ENCODE results near the gene SLBP. TPM values are rescaled to one million over a fixed set of nuclear protein-coding genes. Genes with fewer than 3 reads are reported as not detected.

SLBP gene
- total RNA-seq, 1 experiment from 2014 or later: 98.3 TPM

DNA sequence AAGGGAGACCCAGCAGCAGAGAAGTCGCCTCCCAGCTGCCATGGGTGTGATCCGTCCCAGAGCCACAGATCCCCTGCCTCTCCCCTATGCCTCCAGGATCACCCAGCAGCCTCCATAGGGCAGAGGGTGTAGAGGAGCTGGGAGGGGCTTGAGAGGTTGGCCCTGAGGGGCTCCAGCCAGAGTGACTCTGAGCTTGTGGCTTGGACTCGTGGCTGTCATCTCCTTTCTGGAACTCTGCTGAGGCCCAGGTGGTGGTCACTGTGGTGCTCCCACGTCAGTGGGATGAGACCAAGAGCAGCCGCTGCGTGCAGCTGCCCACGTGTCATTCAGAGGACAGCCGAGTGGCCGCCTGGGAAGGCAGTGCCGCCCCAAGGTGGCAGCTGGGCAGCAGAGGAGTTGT is 13.4 kb upstream of the SLBP start:
- BruUV-seq (replicated peaks): no TSS peak
- DNase-seq: no peak
- H3K9ac ChIP-seq (ENCODE audit: low read length): no peak overlapping the region
- H3K4me1 ChIP-seq (ENCODE audit: insufficient read depth, low read length): peaks cover 47% of the 10 kb centered on the region
- intact Hi-C loops (cut with micrococcal nuclease): no loop called here
- no peaks in the 10 kb centered on the region for H3K9me3 ChIP-seq (ENCODE audit: low read length)
- H3K27ac ChIP-seq (ENCODE audit: low read length): no peak overlapping the region
- no peaks in the 10 kb centered on the region for H3K27me3 ChIP-seq (ENCODE audit: low read length)
- H3K9me2 ChIP-seq (replicated peaks; ENCODE audit: low read length): no peaks in the 10 kb centered on the region
- no peak for TF ChIP-seq EZH2 (IDR thresholded peaks at IDR 0.05; ENCODE audit: low read length, unreplicated experiment)
- TF ChIP-seq, protein P1, sequence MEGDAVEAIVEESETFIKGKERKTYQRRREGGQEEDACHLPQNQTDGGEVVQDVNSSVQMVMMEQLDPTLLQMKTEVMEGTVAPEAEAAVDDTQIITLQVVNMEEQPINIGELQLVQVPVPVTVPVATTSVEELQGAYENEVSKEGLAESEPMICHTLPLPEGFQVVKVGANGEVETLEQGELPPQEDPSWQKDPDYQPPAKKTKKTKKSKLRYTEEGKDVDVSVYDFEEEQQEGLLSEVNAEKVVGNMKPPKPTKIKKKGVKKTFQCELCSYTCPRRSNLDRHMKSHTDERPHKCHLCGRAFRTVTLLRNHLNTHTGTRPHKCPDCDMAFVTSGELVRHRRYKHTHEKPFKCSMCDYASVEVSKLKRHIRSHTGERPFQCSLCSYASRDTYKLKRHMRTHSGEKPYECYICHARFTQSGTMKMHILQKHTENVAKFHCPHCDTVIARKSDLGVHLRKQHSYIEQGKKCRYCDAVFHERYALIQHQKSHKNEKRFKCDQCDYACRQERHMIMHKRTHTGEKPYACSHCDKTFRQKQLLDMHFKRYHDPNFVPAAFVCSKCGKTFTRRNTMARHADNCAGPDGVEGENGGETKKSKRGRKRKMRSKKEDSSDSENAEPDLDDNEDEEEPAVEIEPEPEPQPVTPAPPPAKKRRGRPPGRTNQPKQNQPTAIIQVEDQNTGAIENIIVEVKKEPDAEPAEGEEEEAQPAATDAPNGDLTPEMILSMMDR (conservative IDR thresholded peaks at IDR 0.05; ENCODE audit: low read depth, low read length): no peak
- no peak for TF ChIP-seq EZH2phosphoT487 (IDR thresholded peaks at IDR 0.05; ENCODE audit: borderline replicate concordance, low read length)
- POLR2A ChIA-PET (ENCODE audit: unreplicated experiment): no interaction called here
- no peak overlapping the region for H2AFZ ChIP-seq (ENCODE audit: low read length)
- H3K4me3 ChIP-seq (ENCODE audit: low read length): no peak overlapping the region
- peaks cover 65% of the 10 kb centered on the region for H3K79me2 ChIP-seq (ENCODE audit: low read length)
- H4K20me1 ChIP-seq (ENCODE audit: low read length): peaks cover 8% of the 10 kb centered on the region; the same call in 1 of the 2 replicates
- peaks cover 30% of the 10 kb centered on the region for H3K36me3 ChIP-seq (ENCODE audit: low read depth, low read length)
- no peak overlapping the region for H3K4me2 ChIP-seq (ENCODE audit: low read length)
- H3F3A ChIP-seq (ENCODE audit: low read length, unreplicated experiment): no peaks in the 10 kb centered on the region
- CTCF ChIA-PET: no interaction called here
- no peak for ATAC-seq

DNA sequence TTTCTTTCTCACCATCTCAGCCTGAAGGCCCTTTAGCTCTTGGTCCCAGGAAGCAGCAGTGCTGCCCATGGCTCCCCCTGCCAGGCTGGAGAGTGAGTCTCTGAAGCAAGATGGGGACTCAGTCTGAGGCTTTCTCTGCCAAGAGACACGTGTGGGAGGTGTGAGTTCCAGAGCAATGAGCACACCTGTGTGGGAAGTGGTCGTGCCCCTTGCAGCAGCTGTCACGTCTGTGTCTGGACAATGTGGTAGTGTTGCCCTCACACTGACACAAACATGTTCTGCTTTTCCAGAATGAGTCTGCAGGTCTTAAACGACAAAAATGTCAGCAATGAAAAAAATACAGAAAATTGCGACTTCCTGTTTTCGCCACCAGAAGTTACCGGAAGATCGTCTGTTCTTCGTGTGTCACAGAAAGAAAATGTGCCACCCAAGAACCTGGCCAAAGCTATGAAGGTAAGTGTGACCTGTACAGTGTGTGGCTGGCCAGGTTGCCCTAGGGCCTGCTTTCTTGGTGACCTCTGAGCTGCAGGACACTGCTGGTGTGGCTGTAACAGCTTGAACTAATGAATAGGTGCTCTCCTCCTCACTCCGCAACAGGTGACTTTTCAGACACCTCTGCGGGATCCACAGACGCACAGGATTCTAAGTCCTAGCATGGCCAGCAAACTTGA is 11.1 kb upstream of the SLBP start:
- POLR2A ChIA-PET (ENCODE audit: unreplicated experiment): no interaction called here
- intact Hi-C loops (cut with micrococcal nuclease): no loop called here
- Histone ChIP-seq H3K27ac (ENCODE audit: low read length) (no peak overlapping the region), H3K9me3 (ENCODE audit: low read length) (no peaks in the 10 kb centered on the region), H3K9me2 (replicated peaks; ENCODE audit: low read length) (no peaks in the 10 kb centered on the region), H3F3A (ENCODE audit: low read length, unreplicated experiment) (no peaks in the 10 kb centered on the region), H3K27me3 (ENCODE audit: low read length) (no peaks in the 10 kb centered on the region), H2AFZ (ENCODE audit: low read length) (no peak overlapping the region), H3K9ac (ENCODE audit: low read length) (peak overlapping the region; percentile 82; the same call in 1 of the 2 replicates), H3K4me1 (ENCODE audit: insufficient read depth, low read length) (peaks cover 43% of the 10 kb centered on the region), H3K79me2 (ENCODE audit: low read length) (peaks cover 66% of the 10 kb centered on the region), H3K4me3 (ENCODE audit: low read length) (peak overlapping the region; percentile 94), H4K20me1 (ENCODE audit: low read length) (no peaks in the 10 kb centered on the region), H3K4me2 (ENCODE audit: low read length) (peak overlapping the region; percentile 85), H3K36me3 (ENCODE audit: low read depth, low read length) (peaks cover 20% of the 10 kb centered on the region)
- CTCF ChIA-PET: interaction anchor here (1.4 kb wide), 1 partner anchor 30 kb away, joined by 4 read pairs; no protein-coding TSS in a partner anchor
- TF ChIP-seq, protein P1 (conservative IDR thresholded peaks at IDR 0.05; ENCODE audit: low read depth, low read length): no peak
- TF ChIP-seq EZH2 (IDR thresholded peaks at IDR 0.05; ENCODE audit: low read length, unreplicated experiment) (no peak), EZH2phosphoT487 (IDR thresholded peaks at IDR 0.05; ENCODE audit: borderline replicate concordance, low read length) (no peak)
- no peak for DNase-seq
- ATAC-seq: no peak
- BruUV-seq (replicated peaks): TSS peak; percentile 17

DNA sequence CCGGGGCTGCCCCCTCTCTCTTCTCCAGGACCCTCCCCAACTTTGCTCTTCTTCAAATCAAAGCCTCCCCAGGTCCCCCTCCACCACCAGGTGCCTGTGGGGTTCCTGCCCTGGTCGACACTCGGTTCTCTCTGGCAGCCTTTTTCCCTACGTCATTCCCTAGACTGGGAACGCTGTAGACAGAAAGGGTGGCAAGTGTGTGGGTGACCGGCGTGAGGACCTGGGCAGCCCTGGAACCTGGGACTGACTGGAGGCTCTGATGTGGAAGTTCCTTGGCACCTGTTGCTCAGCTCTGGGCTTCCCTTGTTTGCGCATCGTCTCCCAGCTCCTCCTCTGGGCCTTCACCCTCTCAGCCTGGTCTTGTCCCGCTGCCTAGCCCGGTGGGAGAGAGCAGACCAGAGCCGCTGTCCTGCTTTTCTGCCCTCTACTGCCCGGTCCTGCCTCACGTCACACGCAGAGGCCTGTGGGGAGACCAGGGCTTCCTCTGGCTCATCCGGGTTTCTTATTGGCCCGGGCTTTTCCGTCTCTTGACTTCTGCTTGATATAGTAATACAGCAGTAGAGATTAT is 10.5 kb upstream of the SLBP start:
- ChIA-PET CTCF (interaction anchor here (1.4 kb wide), 1 partner anchor 29 kb away, joined by 4 read pairs; no protein-coding TSS in a partner anchor), POLR2A (ENCODE audit: unreplicated experiment) (no interaction called here)
- Histone ChIP-seq H2AFZ (ENCODE audit: low read length) (no peak overlapping the region), H3K27ac (ENCODE audit: low read length) (no peak overlapping the region), H3K27me3 (ENCODE audit: low read length) (no peaks in the 10 kb centered on the region), H3K79me2 (ENCODE audit: low read length) (peaks cover 66% of the 10 kb centered on the region), H3K36me3 (ENCODE audit: low read depth, low read length) (peaks cover 17% of the 10 kb centered on the region), H3K4me1 (ENCODE audit: insufficient read depth, low read length) (peaks cover 37% of the 10 kb centered on the region), H3K4me3 (ENCODE audit: low read length) (peak overlapping the region; percentile 94), H3F3A (ENCODE audit: low read length, unreplicated experiment) (no peaks in the 10 kb centered on the region), H3K9me2 (replicated peaks; ENCODE audit: low read length) (no peaks in the 10 kb centered on the region), H3K9ac (ENCODE audit: low read length) (peak overlapping the region; percentile 82), H4K20me1 (ENCODE audit: low read length) (no peaks in the 10 kb centered on the region), H3K9me3 (ENCODE audit: low read length) (no peaks in the 10 kb centered on the region), H3K4me2 (ENCODE audit: low read length) (peak overlapping the region; percentile 85)
- ATAC-seq (no peak), DNase-seq (no peak)
- TF ChIP-seq, protein P1 (conservative IDR thresholded peaks at IDR 0.05; ENCODE audit: low read depth, low read length): no peak
- TF ChIP-seq EZH2 (IDR thresholded peaks at IDR 0.05; ENCODE audit: low read length, unreplicated experiment): no peak
- TF ChIP-seq EZH2phosphoT487 (IDR thresholded peaks at IDR 0.05; ENCODE audit: borderline replicate concordance, low read length): no peak
- BruUV-seq (replicated peaks): TSS peak; percentile 7
- intact Hi-C loops (cut with micrococcal nuclease): no loop called here
